Measurements from ENCODE around the gene UBP1.
"Not testable (repeated sequence)": the region's sequence is repeated elsewhere in the genome, so short reads cannot be mapped to it uniquely, and the experiment has no call there.

UBP1 gene

DNA sequence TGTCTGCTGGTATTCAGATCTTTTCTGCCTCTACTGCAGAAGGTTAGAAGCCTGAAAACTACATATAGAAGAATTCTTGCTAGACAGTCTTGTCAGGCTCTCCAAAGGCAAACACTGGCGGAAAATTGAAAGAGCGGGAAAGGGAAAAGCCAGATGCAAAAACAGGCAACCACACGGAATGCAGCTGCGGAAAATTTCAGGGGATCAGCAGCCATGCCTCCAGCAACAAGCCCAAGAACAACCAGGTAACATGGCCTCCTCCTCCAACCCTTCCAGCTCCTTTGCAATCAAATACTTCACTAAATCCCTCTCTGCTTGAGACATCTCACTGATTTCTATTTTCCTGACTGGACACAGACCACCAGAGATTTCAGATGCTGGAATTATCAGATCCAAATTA lies 9.6 kb downstream of the UBP1 start:
- no peak for DNase-seq

DNA sequence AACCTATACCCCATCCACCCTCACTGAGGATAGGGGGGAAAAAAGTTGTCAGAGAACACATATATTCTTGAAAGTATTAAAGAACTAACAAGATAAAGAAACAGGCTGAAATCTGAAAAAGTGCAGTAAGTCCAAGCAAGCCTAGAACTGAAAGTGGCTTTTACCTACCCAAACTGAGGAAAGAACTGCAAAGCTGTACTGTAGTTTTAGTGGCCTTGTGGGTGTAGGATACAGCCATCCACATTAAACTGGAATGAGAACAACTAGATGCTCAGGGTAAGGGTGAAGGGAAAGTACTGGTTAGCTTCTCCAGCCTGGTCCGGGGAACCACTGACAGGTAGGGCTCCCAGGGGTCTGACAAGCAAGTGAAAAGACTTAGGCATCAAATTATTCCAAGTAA lies 10.1 kb downstream of the UBP1 start:
- DNase-seq = no peak

DNA sequence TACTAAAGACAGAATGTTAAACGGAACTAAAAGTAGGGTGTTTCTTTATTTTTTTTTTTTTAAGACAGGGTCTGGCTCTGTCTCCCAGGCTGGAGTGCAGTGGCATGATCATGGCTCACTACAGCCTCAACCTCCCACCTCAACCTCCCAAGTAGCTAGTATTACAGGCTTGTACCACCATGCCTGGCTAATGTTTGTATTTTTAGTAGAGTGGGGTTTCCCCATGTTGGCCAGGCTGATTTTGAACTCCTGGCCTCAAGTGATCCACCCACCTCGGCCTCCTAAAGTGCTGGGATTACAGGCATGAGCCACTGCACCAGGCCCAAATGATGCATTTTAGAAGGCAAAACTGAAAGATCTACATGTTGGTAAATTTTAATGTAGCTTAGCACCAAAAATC lies 10.9 kb downstream of the UBP1 start:
- not testable (repeated sequence) for DNase-seq

DNA sequence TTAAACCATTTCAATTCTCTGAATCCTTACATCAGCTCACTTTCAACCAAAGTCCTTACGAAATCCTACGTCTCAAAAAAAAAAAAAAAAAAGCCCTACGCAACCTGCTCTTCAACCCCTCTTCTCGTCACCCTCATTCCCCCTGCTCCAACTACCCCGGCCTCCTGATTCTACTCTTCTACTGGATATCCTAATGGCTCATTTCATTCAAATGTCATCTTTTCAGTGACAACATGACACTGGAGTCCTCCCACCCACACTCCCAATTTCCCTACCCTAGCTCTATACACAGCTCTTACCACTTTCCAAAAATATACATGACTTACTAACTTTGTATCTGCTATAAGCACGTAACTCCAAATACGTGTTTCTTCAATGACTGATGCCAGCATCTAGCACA lies 11.5 kb downstream of the UBP1 start:
- no peak for DNase-seq

DNA sequence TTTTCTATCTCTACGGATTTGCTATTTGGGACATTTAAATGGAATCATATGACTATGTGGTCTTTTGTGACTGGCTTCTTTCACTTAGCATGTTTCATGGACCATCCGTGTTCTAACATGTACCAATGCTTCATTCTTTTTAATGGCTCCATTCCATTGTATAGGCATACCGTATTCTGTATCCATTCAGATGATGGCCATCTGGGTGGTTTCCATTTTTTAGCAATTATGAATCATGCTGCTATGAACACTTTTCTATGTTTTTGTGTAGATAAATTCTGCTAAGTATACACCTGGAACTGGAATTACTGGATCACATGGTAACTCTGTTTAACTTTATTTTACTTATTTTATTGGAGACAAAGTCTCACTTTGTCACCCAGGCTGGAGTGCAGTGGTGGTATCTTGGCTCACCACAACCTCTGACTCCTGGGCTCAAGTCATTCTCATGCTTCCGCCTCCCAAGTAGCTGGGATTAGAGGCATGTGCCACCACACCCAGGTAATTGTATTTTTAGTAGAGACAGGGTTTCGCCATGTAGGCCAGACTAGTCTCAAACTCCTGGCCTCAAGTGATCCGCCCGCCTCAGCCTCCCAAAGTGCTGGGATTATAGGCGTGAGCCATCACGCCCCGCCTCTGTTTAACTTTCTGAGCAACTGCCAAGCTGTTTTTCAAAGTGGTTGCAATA lies 13.4 kb downstream of the UBP1 start:
- DNase-seq = no peak

DNA sequence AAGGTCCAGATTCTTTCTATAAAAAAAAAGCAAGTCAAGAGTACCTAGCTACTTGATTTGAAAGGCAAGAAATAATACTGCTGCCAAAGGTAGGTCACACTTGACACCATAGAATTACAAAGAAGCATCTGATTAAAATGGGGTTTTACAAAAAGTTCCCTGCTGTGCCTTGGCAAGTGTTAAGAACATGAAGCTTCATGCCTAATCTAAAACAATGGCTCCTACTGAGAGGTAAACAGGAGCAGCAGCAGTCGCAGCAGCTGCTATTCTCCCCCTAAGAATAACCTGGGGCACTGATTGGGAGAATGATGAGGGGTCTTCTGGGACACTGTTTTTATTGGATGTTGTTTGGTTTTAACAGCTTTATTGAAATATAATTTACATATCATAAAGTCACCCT lies 14.1 kb downstream of the UBP1 start:
- DNase-seq = no peak

DNA sequence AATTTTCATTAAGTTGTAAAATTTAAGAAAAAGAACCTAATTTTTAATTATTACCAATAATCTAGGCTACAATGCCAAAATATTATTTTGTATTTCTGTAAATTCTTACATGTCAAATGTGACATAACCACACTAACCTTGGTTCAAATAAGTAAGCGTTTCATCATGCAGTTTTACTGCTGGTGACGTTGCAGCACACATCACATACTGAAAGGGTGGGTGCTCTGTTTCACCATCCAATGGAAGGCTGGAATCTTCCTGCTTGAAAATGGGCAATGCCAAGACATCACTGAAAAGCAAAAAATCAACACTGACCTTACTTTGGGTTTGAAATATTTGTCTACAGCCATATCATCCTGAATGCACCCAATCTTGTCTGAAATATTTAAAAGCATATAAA lies 14.8 kb downstream of the UBP1 start:
- DNase-seq = no peak

DNA sequence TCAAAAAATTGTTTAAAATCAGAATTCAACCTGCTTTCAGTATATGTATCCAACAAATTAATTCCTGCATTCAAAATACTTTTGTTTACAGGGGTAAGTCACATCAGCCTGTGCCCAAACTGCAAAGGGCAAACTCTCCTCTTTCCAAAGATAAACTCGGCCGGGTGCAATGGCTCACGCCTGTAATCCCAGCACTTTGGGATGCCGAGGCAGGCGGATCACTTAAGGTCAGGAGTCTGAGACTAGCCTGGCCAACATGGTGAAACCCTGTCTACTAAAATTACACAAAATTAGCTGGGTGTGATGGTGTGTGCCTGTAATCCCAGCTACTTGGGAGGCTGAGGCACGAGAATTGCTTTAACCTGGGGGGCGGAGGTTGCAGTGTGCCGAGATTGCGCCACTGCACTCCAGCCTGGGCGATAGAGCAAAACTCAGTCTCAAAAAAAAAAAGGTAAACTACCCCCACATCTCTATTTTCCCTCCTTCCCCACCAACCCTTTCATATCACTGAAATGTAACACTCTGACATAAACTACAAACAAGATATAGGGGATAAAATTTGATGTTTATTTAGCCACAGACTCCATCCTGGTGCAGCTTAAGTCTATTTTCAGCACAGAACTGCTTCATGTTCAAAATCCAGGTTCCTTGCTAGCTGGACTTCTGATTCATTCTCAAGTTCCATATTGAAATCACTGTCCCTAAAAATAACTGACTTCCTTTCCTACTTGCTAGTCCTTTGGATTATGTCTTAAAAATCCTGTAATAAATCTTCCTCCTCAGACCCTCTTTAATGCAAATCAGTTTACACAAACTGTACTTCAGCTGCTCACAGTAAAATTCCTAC lies 15.4 kb downstream of the UBP1 start:
- no peak for DNase-seq

DNA sequence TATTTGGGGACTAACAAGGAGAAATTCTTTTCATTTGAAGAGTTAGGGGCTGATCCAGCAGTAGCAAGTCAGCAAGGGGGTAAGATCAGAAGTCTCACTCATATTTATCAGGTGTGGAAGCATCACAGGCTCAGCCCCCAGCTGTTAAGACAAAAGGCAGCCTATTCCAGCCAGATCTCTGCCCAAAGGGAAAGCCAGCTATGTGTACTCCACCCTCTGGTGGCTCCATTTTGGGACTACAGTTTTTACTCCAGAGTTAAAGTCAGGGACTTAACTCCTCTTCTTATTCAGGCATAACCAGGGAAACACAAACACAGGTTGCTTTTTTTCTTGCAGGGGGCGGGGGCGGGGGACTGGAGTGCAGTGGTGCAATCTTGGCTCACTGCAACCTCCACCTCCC lies 19.2 kb downstream of the UBP1 start:
- DNase-seq = no peak

DNA sequence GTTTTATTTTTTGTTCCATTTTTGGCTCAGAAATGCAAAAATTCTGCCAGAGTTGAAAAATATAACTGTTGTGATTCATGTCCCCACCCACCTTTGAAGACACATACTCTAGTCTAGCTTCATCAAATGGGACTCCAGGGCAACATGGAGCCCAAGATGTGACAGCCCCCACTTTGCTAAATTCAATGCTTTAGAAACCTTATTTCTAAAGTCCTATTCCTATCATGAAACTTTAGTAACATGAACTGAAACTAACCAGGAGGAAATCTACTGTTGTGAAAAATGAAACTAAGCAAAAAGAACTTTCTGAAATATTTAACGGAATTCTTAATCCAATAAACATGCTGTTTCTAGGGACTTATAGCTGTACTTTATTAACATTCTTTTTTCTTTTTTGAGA lies 20.3 kb downstream of the UBP1 start:
- no peak for DNase-seq

DNA sequence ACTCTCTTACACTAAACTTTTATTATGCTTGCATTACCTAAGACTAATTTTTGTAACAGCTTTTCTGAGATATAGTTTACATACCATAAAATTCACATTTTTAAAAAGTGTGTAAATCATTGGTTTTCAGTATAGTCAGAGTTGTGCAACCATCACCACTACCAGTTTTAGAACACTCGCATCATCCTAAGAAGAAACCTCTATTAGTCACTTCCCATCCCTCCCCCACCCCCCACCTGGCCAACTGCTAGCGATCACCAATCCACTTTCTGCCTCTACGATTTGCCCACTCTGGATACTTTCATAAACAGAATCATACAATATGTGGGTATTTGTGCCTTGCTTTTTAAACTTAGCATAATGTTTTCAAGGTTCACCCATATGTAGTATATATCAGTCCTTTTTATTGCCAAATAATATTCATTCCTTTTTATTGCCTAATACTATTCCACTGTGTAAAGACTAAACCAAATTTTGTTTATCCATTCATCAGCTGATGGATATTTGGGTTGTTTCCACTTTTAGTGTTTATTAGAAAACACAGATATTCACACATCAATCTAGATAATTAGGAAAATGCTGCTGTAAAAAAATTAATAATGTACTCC lies 23.0 kb downstream of the UBP1 start:
- no peak for DNase-seq

DNA sequence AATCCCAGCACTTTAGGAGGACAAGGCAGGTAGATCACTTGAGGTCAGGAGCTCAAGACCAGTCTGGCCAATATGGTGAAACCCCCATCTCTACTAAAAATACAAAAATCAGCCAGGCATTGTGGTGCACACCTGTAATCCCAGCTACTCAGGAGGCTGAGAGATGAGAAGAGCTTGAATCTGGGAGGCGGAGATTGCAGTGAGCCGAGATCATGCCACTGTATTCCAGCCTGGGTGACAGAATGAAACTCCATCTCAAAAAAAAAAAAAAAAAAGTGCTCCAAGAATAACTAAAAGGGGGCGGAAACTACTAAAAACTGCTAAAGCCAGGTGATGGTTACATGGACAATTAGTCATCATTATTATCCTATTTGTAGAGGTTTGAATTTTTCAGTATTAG lies 29.4 kb downstream of the UBP1 start:
- not testable (repeated sequence) for DNase-seq

DNA sequence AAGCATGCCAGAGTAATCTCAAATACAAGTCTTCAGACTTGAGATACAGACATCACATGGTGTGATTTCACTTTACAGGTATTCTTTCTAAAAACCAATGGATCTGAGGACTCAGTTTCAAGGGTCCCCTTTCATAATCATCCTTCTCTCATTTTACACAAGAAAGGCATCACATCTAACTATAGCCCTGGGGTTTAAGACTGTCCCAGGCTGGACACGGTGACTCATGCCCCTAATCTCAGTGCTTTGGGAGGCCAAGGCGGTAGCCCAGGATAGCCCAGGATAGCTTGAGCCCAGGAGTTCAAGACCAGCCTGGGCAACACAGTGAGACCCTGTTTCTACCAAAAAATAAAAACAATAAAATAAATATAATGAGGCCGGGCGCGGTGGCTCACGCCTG lies 36.4 kb downstream of the UBP1 start:
- DNase-seq = no peak

DNA sequence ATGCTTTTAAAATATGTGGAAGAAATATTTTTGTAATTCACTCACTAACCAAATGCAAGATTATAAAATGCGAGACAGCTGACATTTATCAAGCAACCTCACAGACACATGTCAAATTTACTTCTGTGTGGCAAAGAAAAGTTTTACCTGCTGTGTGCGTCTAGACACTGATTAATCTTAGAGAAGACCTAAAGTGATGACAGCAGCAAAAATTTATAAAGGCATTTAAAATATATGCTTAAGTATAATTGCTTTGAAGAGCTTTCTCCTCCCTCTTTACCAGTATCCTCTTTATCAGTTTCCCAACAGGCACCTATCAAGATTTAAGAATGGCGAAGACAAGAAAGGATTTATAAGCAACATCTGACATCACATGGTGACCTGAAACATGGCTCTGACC lies 37.3 kb downstream of the UBP1 start:
- DNase-seq = no peak

DNA sequence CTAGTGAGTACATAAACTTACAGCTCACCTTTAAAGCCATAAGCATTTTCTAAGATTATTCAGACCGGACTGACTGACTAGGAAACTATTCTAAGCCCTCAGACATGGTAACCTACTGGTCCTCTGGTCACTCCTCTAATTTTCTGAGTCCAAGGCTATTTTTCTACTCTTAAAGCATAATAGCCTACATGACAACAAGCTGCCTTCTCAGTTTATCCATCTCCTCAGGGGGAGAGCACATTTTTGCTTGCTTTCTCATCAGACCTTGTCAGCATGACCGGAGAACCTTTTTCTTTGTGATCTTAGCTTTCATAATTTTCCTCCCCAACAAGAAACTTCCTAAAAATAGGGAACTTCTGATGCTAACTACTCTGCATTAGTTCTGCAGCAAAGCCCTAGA lies 38.4 kb downstream of the UBP1 start:
- no peak for DNase-seq

DNA sequence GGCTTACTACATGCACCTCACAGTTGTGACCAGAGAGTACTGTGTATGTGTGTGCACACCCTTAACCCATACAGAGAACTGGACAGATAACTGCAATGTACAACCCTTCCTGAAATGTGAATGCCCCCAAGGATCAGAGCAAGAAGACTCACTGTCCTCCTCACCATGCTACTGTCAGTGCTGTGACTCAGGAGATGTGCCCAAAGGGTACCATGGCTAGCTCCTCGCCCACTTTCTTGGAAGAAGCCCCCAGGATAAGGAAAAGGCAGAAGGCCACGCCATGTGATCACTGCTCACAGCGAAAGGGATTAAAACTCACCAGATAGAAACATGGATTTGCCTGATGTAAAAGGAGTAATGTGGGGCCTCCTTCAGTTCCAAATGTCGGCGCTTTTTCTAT lies 41.8 kb downstream of the UBP1 start:
- no peak for DNase-seq

DNA sequence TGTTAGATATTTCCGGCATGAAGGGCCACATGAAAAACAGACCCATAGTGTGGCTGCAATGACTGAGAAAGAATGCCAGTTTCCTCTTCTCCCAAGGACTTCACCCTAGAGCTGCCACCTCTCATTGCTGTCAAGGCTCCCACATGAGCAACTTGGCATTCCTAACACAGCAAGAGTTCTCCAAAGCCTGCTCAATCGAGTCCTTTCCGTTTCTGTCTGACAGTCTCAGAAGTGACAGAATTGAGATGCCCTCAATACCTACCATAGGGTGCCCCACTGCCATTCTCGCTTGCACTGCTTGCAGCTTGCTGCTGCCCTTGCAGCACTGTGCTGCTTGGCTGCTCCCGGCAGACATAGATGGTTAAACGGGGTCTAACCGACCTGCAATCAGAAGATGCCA lies 44.3 kb downstream of the UBP1 start:
- no peak for DNase-seq

DNA sequence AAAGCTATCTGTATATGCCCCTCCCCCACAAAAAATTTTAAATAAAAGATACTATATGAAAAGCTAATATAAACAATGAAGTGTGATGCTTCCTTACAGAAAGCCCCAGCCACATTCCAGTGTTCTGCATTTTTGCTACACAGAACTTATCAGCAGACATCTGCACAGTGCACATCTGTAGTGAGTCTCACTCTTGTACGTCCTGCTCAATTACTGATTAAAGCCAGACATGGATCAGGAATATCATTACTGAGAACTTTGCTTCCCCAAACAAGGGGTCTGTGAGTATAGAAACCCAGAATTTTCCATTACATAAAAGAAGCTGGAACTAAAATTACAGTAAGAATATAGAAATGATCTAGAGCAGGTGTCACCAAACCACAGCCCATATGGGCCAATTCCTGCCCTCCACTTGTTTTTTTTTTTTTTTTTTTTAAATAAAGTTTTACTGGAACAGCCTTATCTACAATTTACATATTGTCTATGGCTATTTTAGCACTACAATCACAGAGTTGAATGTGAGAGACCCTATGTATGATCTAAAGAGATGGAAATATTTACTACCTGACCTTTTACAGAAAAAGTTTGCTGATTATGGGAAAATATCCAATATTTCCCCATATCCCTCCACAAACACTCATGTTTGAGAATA lies 45.7 kb downstream of the UBP1 start:
- no peak for DNase-seq

DNA sequence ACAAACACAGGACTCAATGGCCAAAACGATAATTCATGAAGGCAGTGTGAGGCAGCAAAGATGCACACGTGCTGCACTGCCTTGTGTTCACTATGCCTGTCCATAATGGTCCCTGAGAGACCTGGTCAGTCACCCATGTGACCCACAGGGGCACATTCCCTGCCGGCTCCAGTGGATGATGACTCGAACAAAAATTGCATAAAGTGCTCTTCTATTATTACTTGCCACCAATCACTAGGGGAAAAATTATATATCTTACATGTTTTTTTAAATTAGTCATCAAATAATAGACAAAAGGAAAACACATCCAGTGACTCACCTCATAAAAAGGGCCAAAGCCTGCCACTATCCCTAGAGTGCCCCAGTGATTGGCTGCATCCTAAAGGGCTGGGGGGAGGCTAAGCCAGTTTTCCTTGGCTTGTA lies 47.5 kb downstream of the UBP1 start:
- DNase-seq = no peak

DNA sequence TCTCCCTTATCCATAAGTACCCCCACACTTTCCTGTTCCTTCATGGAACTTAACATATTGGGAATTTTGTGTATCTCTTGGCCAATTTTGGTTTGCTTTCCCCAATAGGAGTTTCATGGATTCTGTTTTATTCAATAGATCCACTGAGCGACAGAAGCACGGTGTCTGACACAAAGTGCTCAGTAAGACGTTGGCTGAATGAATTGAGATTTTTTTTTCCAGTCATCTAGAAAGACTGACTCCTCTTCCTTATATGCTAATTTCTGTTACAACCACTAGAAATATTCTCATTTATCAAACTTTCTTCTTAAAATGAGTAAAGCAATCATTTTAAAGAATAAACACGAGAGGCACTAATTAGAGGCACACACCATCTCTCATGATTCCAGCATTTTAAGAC lies 48.1 kb downstream of the UBP1 start:
- DNase-seq = no peak

DNA sequence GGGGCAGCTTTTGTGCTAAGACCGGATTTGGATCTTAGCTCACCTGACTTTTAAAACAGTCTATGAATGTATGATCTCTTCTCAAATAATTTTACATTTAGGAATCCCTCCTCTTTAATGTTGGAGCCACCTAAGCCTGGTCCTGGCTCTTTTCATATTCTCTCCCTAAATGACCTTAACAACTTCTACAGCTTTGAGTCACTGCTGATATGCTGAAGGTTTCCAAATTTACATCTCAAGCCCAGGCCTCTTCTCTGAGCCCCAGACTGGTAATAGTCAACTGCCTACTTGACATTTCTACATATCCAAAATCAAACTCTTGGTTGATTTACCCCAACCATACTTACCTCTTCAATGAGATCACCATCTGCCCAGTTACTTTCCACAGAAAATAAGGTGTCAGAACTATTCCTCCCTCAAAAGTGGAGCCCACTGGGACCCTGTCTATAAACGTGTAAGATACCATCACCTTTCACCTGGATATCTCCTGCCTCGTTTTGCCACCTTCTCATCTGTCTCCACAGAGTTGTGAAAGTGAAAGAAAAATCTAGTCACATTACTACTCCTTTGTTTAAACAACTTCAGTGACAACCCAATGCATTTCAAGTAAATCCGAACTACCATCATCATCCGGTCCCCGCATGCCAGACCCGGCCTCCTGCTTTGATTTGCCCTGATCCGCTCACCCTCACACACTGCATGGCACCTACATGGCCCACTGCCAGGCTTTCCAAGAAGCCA lies 48.8 kb downstream of the UBP1 start:
- DNase-seq = no peak

DNA sequence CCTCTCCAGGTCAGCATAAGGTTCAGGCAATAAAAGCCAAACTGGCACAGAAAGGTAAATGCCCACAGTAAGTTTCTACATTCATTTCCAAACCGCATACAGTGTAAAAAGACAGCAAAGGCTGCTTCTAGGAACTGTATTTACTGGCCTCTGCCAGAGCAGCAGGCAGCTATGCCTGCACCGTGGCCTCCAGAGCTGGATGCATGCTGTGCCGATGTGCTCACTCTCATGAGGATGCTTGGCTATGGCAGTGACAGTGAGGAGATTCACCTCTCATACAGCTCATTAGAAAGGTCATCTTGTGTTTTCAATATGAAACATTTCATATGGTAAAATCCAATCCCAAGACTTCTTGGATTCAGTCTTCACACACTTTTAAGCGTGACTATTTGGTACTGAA lies 50.3 kb downstream of the UBP1 start:
- no peak for DNase-seq

Measured in NCI-H2029 (cell line).